DMS153 (cell line): Measurements from ENCODE around the gene EEIG2.

Source experiments
- DNase-seq: peaks from one replicate; lab custom pipeline; 2025; lab: John Stamatoyannopoulos, UW

EEIG2 gene

GRCh38 chr1:108551137-108551862 lies 8.6 kb upstream of the EEIG2 start:
- DNase-seq, result no peak

- no peak for DNase-seq
Measured at GRCh38 chr1:108553905-108554304, 6.0 kb upstream of the EEIG2 start.

GRCh38 chr1:108554682-108555427 lies 5.0 kb upstream of the EEIG2 start:
- DNase-seq, result no peak

- DNase-seq, result no peak
Measured at GRCh38 chr1:108556066-108556465, 3.8 kb upstream of the EEIG2 start.

- DNase-seq, result no peak
Measured at GRCh38 chr1:108556499-108556898, 3.4 kb upstream of the EEIG2 start.

- DNase-seq, result no peak
Measured at GRCh38 chr1:108557296-108557695, 2.6 kb upstream of the EEIG2 start.

GRCh38 chr1:108560189-108560873 lies 431 bp downstream of the EEIG2 start:
- no peak for DNase-seq

- DNase-seq, result peak; percentile 65
Measured at GRCh38 chr1:108560874-108561459, 1.1 kb downstream of the EEIG2 start.

- peak; percentile 53 for DNase-seq
Measured at GRCh38 chr1:108561689-108562326, 1.9 kb downstream of the EEIG2 start.

GRCh38 chr1:108563808-108564207 lies 3.9 kb downstream of the EEIG2 start:
- DNase-seq, result no peak

- no peak for DNase-seq
Measured at GRCh38 chr1:108565081-108565480, 5.2 kb downstream of the EEIG2 start.

GRCh38 chr1:108565512-108565911 lies 5.6 kb downstream of the EEIG2 start:
- no peak for DNase-seq

GRCh38 chr1:108568589-108568988 lies 8.7 kb downstream of the EEIG2 start:
- no peak for DNase-seq

- DNase-seq, result no peak
Measured at GRCh38 chr1:108569097-108569728, 9.3 kb downstream of the EEIG2 start.

GRCh38 chr1:108570128-108570527 lies 10.2 kb downstream of the EEIG2 start:
- DNase-seq, result no peak

GRCh38 chr1:108570998-108571401 lies 11.1 kb downstream of the EEIG2 start:
- no peak for DNase-seq

- DNase-seq, result no peak
Measured at GRCh38 chr1:108572182-108572581, 12.3 kb downstream of the EEIG2 start.

GRCh38 chr1:108573183-108573582 lies 13.3 kb downstream of the EEIG2 start:
- no peak for DNase-seq

- no peak for DNase-seq
Measured at GRCh38 chr1:108574008-108574407, 14.1 kb downstream of the EEIG2 start.

GRCh38 chr1:108575375-108575774 lies 15.5 kb downstream of the EEIG2 start:
- no peak for DNase-seq

- peak; percentile 29 for DNase-seq
Measured at GRCh38 chr1:108583757-108584427, 24.0 kb downstream of the EEIG2 start.
